K562 (cell line): ENCODE results near the gene ALOX12. TPM values are rescaled to one million over a fixed set of nuclear protein-coding genes. Genes with fewer than 3 reads are reported as not detected.

Experiments used
- BHLHE40 ChIP-seq: IDR thresholded peaks from 2 replicates; pipeline ENCODE4 v1.6.1; 2011; ENCODE audit warnings: low read length, improper control_type of control experiment
- L3MBTL2 ChIP-seq: fragments of 450-650 bp; IDR thresholded peaks from 2 replicates; pipeline ENCODE4 v1.6.1; 2016; ENCODE audit warnings: mild to moderate bottlenecking, moderate library complexity
- POLR2AphosphoS2 ChIP-seq: IDR thresholded peaks from 2 replicates; pipeline ENCODE4 v1.6.1; 2012; ENCODE audit warnings: low read length, improper control_type of control experiment
- TGIF2 ChIP-seq: sonication (generic); formaldehyde crosslinking; IDR thresholded peaks from 2 replicates; pipeline ENCODE4 v1.8.1; 2022; ENCODE audit warnings: mild to moderate bottlenecking, missing genetic modification reagents, moderate library complexity
- ZNF217 ChIP-seq: sonication (generic); formaldehyde crosslinking; IDR thresholded peaks from 2 replicates; pipeline ENCODE4 v1.8.0; 2022; ENCODE audit warnings: mild to moderate bottlenecking, missing genetic modification reagents
- ZNF324 ChIP-seq: fragments of 250-450 bp; sonication (Bioruptor Pico); IDR thresholded peaks from 2 replicates; pipeline ENCODE4 v1.4.0; 2020; ENCODE audit warnings: mild to moderate bottlenecking
- polyA plus RNA-seq, 8 experiments: library from polyadenylated mRNA; depleted of rRNA in 4 of 8; stranded (reverse) in 5 of 8; unstranded in 3 of 8; fragments of >200 nt; fragmentation: Nextera tagmentation in 2 of 8; fragmentation: Illumina TruSeq in 1 of 8; extraction: Ambion mirVana in 2 of 8; extraction: Trizol in 1 of 8; gene quantifications; 2 replicates each; pipeline versions ENCODE4 v1.2.1 to v1.2.3, GENCODE V29; 2011 to 2014; ENCODE audit warnings: inconsistent platforms in 1 of 8, missing spikeins in 1 of 8
- total RNA-seq, 7 experiments: library from RNA; depleted of rRNA in 6 of 7; stranded (reverse); fragments of >200 nt in 6 of 7; fragmentation: Illumina TruSeq in 2 of 7; extraction: Trizol in 2 of 7; gene quantifications; 2 replicates each; pipeline versions ENCODE4 v1.2.1 to v1.2.3, GENCODE V29; 2011 to 2021; ENCODE audit warnings: low replicate concordance in 1 of 7
- TF ChIP-seq, protein P1 (sequence below), 2 experiments: IDR thresholded peaks; 2 replicates each; pipeline ENCODE4 v1.6.1; 2011; ENCODE audit warnings: borderline replicate concordance in 1 of 2, control low read depth in 1 of 2, low read depth in 1 of 2, low read length in 1 of 2, mild to moderate bottlenecking in 1 of 2, mixed read lengths in 1 of 2, moderate library complexity in 1 of 2; ENCODE audit not compliant: insufficient read depth in 1 of 2, insufficient read length in 1 of 2, poor library complexity in 1 of 2, severe bottlenecking in 1 of 2; ENCODE audit errors: extremely low read depth in 1 of 2
- TF ChIP-seq, protein P2 (sequence below): fragments of 250-450 bp; sonication (Bioruptor Pico); IDR thresholded peaks from 2 replicates; pipeline ENCODE4 v1.8.0; 2021; ENCODE audit warnings: borderline replicate concordance, mild to moderate bottlenecking, moderate library complexity; ENCODE audit not compliant: poor library complexity, severe bottlenecking
- TF ChIP-seq, protein P3 (sequence below): fragments of 450-650 bp; IDR thresholded peaks from 2 replicates; pipeline ENCODE4 v1.6.1; 2017; ENCODE audit warnings: antibody characterized with exemption, mild to moderate bottlenecking

Gene ALOX12
- total and polyA plus RNA-seq, 9 of the 15 experiments (the other 6 are each of a cell fraction or from before 2014, with no cell fraction given) = 0.09 to 1.1 (median 0.47) TPM; not detected in 1

DNA sequence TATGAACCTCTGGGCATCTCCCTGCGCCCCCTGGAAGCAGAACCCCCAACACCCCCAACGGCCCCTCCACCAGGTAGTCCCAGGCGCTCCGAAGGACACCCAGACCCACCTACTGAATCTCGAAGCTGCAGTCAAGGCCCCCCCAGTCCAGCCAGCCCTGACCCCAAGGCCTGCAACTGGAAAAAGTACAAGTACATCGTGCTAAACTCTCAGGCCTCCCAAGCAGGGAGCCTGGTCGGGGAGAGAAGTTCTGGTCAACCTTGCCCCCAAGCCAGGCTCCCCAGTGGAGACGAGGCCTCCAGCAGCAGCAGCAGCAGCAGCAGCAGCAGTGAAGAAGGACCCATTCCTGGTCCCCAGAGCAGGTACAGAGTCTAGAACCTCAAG is 28.5 kb downstream of the ALOX12 start (continued):
- TF ChIP-seq ZNF324 (CRISPR knock-in tag) (no peak), ZNF217 (CRISPR knock-in tag) (no peak), L3MBTL2 (peak; percentile 65), TGIF2 (CRISPR knock-in tag) (no peak), POLR2AphosphoS2 (no peak), BHLHE40 (0 out of 2 replicates have a peak, but pooled peaks have one; percentile 2)
- TF ChIP-seq, protein P1, sequence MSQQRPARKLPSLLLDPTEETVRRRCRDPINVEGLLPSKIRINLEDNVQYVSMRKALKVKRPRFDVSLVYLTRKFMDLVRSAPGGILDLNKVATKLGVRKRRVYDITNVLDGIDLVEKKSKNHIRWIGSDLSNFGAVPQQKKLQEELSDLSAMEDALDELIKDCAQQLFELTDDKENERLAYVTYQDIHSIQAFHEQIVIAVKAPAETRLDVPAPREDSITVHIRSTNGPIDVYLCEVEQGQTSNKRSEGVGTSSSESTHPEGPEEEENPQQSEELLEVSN (IDR thresholded peaks at IDR 0.05; ENCODE audit: borderline replicate concordance in 1 of 2, extremely low read depth in 1 of 2, insufficient read depth in 1 of 2, insufficient read length in 1 of 2, low read depth in 1 of 2, low read length in 1 of 2, poor library complexity in 1 of 2, severe bottlenecking in 1 of 2) = no peak
- TF ChIP-seq, protein P2, sequence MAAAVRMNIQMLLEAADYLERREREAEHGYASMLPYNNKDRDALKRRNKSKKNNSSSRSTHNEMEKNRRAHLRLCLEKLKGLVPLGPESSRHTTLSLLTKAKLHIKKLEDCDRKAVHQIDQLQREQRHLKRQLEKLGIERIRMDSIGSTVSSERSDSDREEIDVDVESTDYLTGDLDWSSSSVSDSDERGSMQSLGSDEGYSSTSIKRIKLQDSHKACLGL (CRISPR knock-in tag) = no peak
- TF ChIP-seq, protein P3, sequence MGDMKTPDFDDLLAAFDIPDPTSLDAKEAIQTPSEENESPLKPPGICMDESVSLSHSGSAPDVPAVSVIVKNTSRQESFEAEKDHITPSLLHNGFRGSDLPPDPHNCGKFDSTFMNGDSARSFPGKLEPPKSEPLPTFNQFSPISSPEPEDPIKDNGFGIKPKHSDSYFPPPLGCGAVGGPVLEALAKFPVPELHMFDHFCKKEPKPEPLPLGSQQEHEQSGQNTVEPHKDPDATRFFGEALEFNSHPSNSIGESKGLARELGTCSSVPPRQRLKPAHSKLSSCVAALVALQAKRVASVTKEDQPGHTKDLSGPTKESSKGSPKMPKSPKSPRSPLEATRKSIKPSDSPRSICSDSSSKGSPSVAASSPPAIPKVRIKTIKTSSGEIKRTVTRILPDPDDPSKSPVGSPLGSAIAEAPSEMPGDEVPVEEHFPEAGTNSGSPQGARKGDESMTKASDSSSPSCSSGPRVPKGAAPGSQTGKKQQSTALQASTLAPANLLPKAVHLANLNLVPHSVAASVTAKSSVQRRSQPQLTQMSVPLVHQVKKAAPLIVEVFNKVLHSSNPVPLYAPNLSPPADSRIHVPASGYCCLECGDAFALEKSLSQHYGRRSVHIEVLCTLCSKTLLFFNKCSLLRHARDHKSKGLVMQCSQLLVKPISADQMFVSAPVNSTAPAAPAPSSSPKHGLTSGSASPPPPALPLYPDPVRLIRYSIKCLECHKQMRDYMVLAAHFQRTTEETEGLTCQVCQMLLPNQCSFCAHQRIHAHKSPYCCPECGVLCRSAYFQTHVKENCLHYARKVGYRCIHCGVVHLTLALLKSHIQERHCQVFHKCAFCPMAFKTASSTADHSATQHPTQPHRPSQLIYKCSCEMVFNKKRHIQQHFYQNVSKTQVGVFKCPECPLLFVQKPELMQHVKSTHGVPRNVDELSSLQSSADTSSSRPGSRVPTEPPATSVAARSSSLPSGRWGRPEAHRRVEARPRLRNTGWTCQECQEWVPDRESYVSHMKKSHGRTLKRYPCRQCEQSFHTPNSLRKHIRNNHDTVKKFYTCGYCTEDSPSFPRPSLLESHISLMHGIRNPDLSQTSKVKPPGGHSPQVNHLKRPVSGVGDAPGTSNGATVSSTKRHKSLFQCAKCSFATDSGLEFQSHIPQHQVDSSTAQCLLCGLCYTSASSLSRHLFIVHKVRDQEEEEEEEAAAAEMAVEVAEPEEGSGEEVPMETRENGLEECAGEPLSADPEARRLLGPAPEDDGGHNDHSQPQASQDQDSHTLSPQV = peak; percentile 14
- TF ChIP-seq, all 486 proteins: peak for 6
